ENCODE data around the gene HAPLN3.

HAPLN3 gene

DNA sequence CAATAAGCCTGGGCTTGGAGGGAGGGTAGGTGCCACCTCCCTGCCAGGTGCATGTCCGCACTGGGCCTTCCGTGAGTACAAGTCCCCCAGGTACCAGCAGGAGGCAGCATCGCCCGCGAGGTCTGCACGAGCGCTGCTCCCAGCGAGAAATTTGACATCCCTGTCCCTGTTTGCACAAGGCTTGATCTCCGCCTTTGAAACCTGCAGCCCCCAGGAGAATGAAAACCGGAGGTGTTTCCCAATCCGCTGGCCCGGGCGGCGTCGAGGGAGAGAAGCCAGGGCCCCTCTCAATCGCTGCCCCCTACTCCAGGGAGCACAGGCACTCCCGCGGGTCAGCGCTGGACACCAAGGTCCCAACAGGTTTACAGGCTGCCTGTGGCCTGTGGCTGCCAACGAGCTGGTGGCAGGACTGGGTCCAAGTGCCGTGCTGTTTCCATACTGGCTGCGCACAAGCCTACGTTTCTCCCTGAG, 961 bp downstream of the HAPLN3 start:
- peak overlapping the region; percentile 79 for H3K4me3 ChIP-seq (ENCODE audit: low read depth, low read length)
- H3K36me3 ChIP-seq (ENCODE audit: insufficient read depth, low read length): no peaks in the 10 kb centered on the region
- H3K27me3 ChIP-seq (ENCODE audit: insufficient read depth, low read length): peaks cover 4% of the 10 kb centered on the region; the same call in 1 of the 2 replicates
- no peaks in the 10 kb centered on the region for H3K79me2 ChIP-seq (ENCODE audit: control insufficient read depth, insufficient read depth, low read length, unreplicated experiment)
- no peak overlapping the region for H2AFZ ChIP-seq (ENCODE audit: low read length, unreplicated experiment)
- no peak overlapping the region for H3K27ac ChIP-seq (ENCODE audit: low read depth, low read length)
- peaks cover 8% of the 10 kb centered on the region for H3K4me1 ChIP-seq (ENCODE audit: control insufficient read depth, insufficient read depth, low read length, unreplicated experiment)

- Histone ChIP-seq H2AFZ (ENCODE audit: low read length, unreplicated experiment) (no peak overlapping the region), H3K4me1 (ENCODE audit: control insufficient read depth, insufficient read depth, low read length, unreplicated experiment) (no peaks in the 10 kb centered on the region)
Observed at GRCh38 chr15:88891540-88892254, 3.6 kb downstream of the HAPLN3 start.

DNA sequence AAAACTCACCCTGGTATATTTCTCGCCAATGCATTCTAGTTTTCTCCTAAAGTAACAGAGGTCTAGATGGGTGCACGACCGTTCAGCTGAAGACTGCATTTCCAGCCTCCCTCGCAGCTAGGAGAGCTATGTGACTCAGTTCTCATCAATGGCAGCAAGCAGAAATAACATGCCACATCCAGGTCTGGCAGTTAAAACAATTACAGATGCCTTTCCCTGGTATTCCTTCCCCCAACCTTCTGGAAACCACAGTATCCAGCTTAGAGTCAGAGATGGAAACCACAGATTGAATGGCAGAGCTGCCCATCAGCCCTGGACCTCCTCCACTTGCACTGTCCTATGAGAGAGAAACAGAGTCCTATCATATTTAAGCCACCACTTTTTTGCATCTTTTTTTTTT, 4.8 kb downstream of the HAPLN3 start:
- no peak overlapping the region for H3K27ac ChIP-seq (ENCODE audit: low read depth, low read length)
- H3K4me1 ChIP-seq (ENCODE audit: control insufficient read depth, insufficient read depth, low read length, unreplicated experiment): no peaks in the 10 kb centered on the region
- no peaks in the 10 kb centered on the region for H3K36me3 ChIP-seq (ENCODE audit: insufficient read depth, low read length)
- H2AFZ ChIP-seq (ENCODE audit: low read length, unreplicated experiment): no peak overlapping the region
- H3K27me3 ChIP-seq (ENCODE audit: insufficient read depth, low read length): peaks cover 4% of the 10 kb centered on the region; the same call in 1 of the 2 replicates
- no peak overlapping the region for H3K4me3 ChIP-seq (ENCODE audit: low read depth, low read length)
- H3K79me2 ChIP-seq (ENCODE audit: control insufficient read depth, insufficient read depth, low read length, unreplicated experiment): no peaks in the 10 kb centered on the region

More at GRCh38 chr15:88891540-88892254, 3.6 kb downstream of the HAPLN3 start:
- Histone ChIP-seq H3K27ac (ENCODE audit: low read depth, low read length) (no peak overlapping the region), H3K27me3 (ENCODE audit: insufficient read depth, low read length) (peaks cover 4% of the 10 kb centered on the region; the same call in 1 of the 2 replicates), H3K4me3 (ENCODE audit: low read depth, low read length) (no peak overlapping the region), H3K36me3 (ENCODE audit: insufficient read depth, low read length) (no peaks in the 10 kb centered on the region), H3K79me2 (ENCODE audit: control insufficient read depth, insufficient read depth, low read length, unreplicated experiment) (no peaks in the 10 kb centered on the region)

DNA sequence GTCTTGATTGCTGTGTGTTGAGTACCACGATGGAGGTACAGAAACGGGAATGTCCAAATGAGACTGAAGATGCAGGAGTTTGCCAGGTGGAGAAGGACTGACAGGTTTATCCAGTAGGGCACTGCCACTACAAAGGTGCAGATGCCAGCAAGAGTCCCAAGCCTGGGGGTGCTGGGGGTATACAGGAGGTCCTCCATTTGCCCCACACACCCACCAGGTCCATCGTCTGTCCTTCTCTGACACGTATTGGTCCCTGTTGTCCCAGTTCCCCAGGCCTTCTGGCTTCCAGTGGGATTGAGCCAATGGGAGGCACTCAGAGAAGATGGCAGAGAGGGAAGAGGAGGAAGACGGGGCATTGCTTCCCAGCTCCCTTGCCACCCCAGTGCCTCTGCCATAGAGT, 6.6 kb downstream of the HAPLN3 start:
- Histone ChIP-seq H3K4me3 (ENCODE audit: low read depth, low read length) (no peak overlapping the region), H3K27me3 (ENCODE audit: insufficient read depth, low read length) (no peaks in the 10 kb centered on the region), H3K79me2 (ENCODE audit: control insufficient read depth, insufficient read depth, low read length, unreplicated experiment) (no peaks in the 10 kb centered on the region), H2AFZ (ENCODE audit: low read length, unreplicated experiment) (no peak overlapping the region), H3K36me3 (ENCODE audit: insufficient read depth, low read length) (no peaks in the 10 kb centered on the region), H3K4me1 (ENCODE audit: control insufficient read depth, insufficient read depth, low read length, unreplicated experiment) (no peaks in the 10 kb centered on the region), H3K27ac (ENCODE audit: low read depth, low read length) (no peak overlapping the region)

DNA sequence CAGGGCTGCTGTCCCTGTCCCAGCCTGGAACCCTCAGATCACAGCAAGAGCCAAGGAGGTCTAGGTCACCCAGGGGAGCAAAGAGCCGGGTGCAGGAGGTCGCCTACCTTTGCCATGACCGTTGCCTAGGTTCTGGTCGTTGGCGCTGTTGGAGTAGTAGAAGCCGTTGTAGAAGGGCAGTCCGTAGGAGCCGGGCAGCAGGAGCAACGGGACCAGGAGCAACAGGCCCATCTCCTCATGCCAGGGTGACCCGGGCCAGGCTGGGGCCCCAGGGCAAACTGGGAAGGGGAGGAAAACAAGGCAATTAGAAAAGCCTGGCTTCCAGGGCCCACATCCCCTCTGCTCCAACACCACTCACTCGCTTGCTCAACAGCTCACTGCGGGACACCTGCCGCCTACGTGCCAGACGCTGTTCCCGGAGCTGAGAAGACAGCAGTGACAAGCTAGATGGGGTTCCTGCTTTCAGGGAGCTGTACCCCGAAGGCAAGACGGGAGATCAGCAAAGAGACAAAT, 8.2 kb downstream of the HAPLN3 start:
- Histone ChIP-seq H3K79me2 (ENCODE audit: control insufficient read depth, insufficient read depth, low read length, unreplicated experiment) (no peaks in the 10 kb centered on the region), H3K4me1 (ENCODE audit: control insufficient read depth, insufficient read depth, low read length, unreplicated experiment) (peaks cover 12% of the 10 kb centered on the region), H2AFZ (ENCODE audit: low read length, unreplicated experiment) (no peak overlapping the region), H3K27me3 (ENCODE audit: insufficient read depth, low read length) (no peaks in the 10 kb centered on the region), H3K27ac (ENCODE audit: low read depth, low read length) (no peak overlapping the region), H3K36me3 (ENCODE audit: insufficient read depth, low read length) (no peaks in the 10 kb centered on the region), H3K4me3 (ENCODE audit: low read depth, low read length) (no peak overlapping the region)

GRCh38 chr15:88882785-88883184, 12.6 kb downstream of the HAPLN3 start:
- Histone ChIP-seq H3K27me3 (ENCODE audit: insufficient read depth, low read length) (no peaks in the 10 kb centered on the region), H3K79me2 (ENCODE audit: control insufficient read depth, insufficient read depth, low read length, unreplicated experiment) (no peaks in the 10 kb centered on the region), H3K36me3 (ENCODE audit: insufficient read depth, low read length) (no peaks in the 10 kb centered on the region), H3K27ac (ENCODE audit: low read depth, low read length) (no peak overlapping the region), H3K4me3 (ENCODE audit: low read depth, low read length) (no peak overlapping the region), H3K4me1 (ENCODE audit: control insufficient read depth, insufficient read depth, low read length, unreplicated experiment) (peaks cover 21% of the 10 kb centered on the region), H2AFZ (ENCODE audit: low read length, unreplicated experiment) (no peak overlapping the region)

DNA sequence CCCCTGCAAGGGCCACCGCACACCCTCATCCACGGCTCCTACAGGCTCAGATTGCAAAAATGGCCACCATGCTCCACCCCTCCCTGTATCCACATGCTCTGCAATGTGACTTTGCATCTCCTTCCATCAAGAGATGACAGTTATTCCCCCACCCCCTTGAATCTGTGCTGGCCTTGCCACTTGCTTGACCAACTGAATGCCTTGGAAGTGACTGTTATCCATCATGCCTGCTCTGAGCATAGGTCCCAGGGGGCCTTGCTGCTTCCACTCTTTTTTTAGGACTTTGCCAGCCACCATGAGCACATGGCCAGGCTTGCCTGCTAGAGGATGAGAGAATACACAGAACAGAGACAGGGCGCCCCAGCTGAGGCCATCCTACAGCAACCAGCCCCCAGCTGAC, 13.6 kb downstream of the HAPLN3 start:
- H3K4me1 ChIP-seq (ENCODE audit: control insufficient read depth, insufficient read depth, low read length, unreplicated experiment): peaks cover 21% of the 10 kb centered on the region
- H3K79me2 ChIP-seq (ENCODE audit: control insufficient read depth, insufficient read depth, low read length, unreplicated experiment): no peaks in the 10 kb centered on the region

GRCh38 chr15:88880944-88881740, 14.2 kb downstream of the HAPLN3 start:
- no peaks in the 10 kb centered on the region for H3K36me3 ChIP-seq (ENCODE audit: insufficient read depth, low read length)
- no peak overlapping the region for H3K4me3 ChIP-seq (ENCODE audit: low read depth, low read length)
- no peak overlapping the region for H2AFZ ChIP-seq (ENCODE audit: low read length, unreplicated experiment)
- no peaks in the 10 kb centered on the region for H3K79me2 ChIP-seq (ENCODE audit: control insufficient read depth, insufficient read depth, low read length, unreplicated experiment)
- peaks cover 21% of the 10 kb centered on the region for H3K4me1 ChIP-seq (ENCODE audit: control insufficient read depth, insufficient read depth, low read length, unreplicated experiment)
- H3K27me3 ChIP-seq (ENCODE audit: insufficient read depth, low read length): no peaks in the 10 kb centered on the region
- H3K27ac ChIP-seq (ENCODE audit: low read depth, low read length): no peak overlapping the region

More for the DNA sequence above, 13.6 kb downstream of the HAPLN3 start:
- Histone ChIP-seq H3K27me3 (ENCODE audit: insufficient read depth, low read length) (no peaks in the 10 kb centered on the region), H3K4me3 (ENCODE audit: low read depth, low read length) (no peak overlapping the region), H3K36me3 (ENCODE audit: insufficient read depth, low read length) (no peaks in the 10 kb centered on the region), H2AFZ (ENCODE audit: low read length, unreplicated experiment) (no peak overlapping the region), H3K27ac (ENCODE audit: low read depth, low read length) (no peak overlapping the region)

DNA sequence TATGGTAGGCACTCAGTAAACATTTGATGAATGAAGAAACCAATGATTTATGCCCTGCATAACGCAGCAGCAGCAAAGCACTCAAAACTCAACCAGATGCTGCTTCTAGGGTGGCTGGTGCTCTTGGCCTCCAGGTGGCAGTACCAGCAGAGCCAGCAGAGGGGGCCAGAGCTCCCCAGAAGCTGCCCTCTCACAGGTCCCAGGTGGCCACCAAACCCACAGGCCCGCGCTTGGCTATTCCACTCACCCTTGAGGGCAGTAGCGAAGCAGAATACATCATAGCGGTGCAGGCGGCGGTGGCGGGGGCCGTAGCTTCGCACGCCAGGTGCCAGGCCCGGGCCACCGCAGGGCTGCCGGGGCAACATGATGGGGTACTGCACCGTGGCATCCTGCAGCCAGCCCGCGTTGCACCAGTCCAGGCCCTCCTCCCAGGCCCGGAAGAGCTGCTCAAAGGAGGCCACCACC, 16.6 kb downstream of the HAPLN3 start:
- Histone ChIP-seq H3K4me1 (ENCODE audit: control insufficient read depth, insufficient read depth, low read length, unreplicated experiment) (peaks cover 21% of the 10 kb centered on the region), H3K4me3 (ENCODE audit: low read depth, low read length) (no peak overlapping the region), H3K36me3 (ENCODE audit: insufficient read depth, low read length) (no peaks in the 10 kb centered on the region), H2AFZ (ENCODE audit: low read length, unreplicated experiment) (no peak overlapping the region), H3K27me3 (ENCODE audit: insufficient read depth, low read length) (peaks cover 10% of the 10 kb centered on the region), H3K27ac (ENCODE audit: low read depth, low read length) (no peak overlapping the region), H3K79me2 (ENCODE audit: control insufficient read depth, insufficient read depth, low read length, unreplicated experiment) (no peaks in the 10 kb centered on the region)

- H3K79me2 ChIP-seq (ENCODE audit: control insufficient read depth, insufficient read depth, low read length, unreplicated experiment): no peaks in the 10 kb centered on the region
- no peaks in the 10 kb centered on the region for H3K36me3 ChIP-seq (ENCODE audit: insufficient read depth, low read length)
- H3K27ac ChIP-seq (ENCODE audit: low read depth, low read length): no peak overlapping the region
- H3K4me1 ChIP-seq (ENCODE audit: control insufficient read depth, insufficient read depth, low read length, unreplicated experiment): peaks cover 16% of the 10 kb centered on the region
- no peak overlapping the region for H2AFZ ChIP-seq (ENCODE audit: low read length, unreplicated experiment)
- no peak overlapping the region for H3K4me3 ChIP-seq (ENCODE audit: low read depth, low read length)
- H3K27me3 ChIP-seq (ENCODE audit: insufficient read depth, low read length): peaks cover 18% of the 10 kb centered on the region
Observed at GRCh38 chr15:88877906-88878305, 17.4 kb downstream of the HAPLN3 start.
